GM18517 (cell line): ENCODE measurements around the gene R3HDM2.
"Not testable (repeated sequence)": the region's sequence is repeated elsewhere in the genome, so short reads cannot be mapped to it uniquely, and the experiment has no call there.

Experiments used
- ATAC-seq: cut with Tn5 transposase; IDR thresholded peaks from one replicate; pipeline ENCODE4 v1.9.1; 2021; ENCODE audit warnings: mild to moderate bottlenecking, moderate library complexity; ENCODE audit not compliant: unreplicated experiment

Gene R3HDM2

DNA sequence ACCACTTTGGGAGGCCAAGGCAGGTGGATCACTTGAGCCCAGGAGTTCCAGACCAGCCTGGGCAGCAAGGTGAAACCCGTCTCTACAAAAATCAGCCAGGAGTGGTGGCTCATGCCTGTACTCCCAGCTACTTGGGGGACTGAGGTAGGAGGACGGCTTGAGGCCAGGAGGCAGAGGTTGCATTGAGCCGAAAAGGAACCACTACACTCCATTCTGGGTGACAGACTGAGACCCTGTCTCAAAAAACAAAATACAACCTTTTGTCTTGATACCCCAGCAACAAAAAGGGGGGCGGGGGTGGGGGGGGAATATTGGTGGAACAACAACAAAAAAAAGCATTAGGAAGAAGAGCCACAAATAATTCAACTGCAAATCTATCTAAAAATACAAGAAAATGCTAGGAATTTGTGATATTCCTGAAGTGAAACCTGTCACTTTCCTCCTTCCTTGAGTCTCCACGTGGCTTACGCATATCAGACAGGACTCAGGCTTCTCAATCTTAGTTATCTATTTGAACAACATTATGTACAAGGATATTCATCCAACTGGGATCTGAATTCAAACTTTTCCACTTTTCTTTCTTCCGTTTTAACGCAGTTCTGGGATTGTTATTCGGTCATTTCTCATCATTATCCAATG is 1.3 kb downstream of the R3HDM2 start:
- ATAC-seq = no peak

DNA sequence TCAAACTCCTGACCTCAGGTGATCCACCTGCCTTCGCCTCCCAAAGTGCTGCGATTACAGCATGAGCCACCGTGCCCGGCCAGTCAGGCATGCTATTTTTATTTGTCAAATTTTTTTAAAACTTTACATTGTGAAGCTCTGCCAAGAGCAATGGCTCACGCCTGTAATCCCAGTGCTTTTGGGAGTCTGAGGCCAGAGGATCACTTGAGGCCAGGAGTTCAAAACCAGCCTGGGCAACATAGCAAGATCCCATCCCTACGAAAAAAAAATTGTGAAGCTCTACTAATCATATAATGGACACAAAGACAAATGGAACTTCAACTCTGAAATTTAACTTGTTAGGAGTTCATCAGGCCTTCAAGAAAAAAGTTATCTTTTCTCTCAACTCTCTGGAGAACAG is 1.9 kb downstream of the R3HDM2 start:
- ATAC-seq = no peak

DNA sequence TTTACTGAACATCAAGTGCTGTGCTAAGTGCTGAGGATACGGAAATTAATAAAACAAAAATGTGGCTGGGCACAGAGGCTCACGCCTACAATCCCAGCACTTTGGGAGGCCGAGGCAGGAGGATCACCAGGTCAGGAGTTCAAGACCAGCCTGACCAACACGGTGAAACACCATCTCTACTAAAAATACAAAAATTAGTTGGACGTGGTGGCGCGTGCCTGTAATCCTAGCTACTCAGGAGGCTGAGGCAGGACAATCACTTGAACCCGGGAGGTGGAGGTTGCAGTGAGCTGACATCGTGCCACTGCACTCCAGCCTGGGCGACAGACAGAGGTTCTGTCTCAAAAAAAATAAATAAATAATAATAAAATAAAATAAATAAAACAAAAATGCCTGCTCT is 3.9 kb downstream of the R3HDM2 start:
- ATAC-seq = not testable (repeated sequence)

DNA sequence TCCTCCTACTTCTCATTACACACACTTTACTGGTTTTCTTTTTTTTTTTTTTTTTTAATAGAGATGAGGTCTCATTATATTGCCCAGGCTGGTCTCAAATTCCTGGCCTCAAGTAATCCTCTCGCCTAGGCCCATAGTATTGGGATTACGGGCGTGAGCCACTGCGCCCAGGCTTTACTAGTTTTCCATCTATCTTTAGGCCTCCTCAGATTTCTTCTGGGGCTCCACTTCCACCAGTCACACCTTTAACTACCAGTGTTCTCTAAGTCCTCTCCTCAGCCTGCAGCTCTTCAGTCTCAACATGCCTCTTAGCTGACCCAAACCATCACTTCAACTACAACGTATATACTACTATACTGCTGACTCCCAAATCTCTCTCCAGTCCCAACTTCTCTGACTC is 10.4 kb downstream of the R3HDM2 start:
- ATAC-seq = no peak

DNA sequence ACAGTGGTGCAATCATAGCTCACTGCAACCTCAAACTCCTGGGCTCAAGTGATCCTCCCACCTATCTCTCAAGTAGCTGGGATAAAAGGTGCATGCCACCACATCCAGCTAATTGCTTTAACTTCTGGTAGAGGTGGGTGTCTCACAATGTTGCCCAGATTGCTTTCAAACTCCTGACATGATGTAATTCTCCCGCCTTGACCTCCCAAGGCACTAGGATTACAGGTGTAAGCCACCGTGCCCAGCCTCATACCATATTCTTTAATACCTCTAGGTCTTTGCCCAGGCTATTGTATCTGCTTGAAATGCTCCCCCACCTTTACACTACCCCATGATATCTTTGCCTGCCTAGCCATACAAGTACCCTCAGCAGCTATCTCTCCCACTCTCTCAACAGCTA is 11.3 kb downstream of the R3HDM2 start:
- no peak for ATAC-seq

DNA sequence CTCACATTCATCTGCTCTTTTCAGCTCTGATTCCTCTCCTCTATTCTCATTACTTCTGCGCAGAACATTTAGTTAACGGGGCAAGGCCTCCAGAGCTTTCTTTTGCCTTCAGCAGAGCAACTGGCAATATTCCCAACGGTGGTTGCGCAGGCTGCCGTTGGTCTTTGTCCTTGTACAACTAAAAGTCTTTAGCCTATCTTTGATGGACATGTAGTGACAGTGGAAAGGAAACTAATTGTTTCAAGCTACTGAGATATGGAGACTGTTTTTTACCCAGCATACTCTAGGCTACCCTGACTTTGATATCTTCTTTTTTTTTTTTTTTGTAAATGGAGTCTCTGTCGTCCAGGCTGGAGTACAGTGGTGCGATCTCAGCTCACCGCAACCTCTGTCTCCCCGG is 12.6 kb downstream of the R3HDM2 start:
- no peak for ATAC-seq

DNA sequence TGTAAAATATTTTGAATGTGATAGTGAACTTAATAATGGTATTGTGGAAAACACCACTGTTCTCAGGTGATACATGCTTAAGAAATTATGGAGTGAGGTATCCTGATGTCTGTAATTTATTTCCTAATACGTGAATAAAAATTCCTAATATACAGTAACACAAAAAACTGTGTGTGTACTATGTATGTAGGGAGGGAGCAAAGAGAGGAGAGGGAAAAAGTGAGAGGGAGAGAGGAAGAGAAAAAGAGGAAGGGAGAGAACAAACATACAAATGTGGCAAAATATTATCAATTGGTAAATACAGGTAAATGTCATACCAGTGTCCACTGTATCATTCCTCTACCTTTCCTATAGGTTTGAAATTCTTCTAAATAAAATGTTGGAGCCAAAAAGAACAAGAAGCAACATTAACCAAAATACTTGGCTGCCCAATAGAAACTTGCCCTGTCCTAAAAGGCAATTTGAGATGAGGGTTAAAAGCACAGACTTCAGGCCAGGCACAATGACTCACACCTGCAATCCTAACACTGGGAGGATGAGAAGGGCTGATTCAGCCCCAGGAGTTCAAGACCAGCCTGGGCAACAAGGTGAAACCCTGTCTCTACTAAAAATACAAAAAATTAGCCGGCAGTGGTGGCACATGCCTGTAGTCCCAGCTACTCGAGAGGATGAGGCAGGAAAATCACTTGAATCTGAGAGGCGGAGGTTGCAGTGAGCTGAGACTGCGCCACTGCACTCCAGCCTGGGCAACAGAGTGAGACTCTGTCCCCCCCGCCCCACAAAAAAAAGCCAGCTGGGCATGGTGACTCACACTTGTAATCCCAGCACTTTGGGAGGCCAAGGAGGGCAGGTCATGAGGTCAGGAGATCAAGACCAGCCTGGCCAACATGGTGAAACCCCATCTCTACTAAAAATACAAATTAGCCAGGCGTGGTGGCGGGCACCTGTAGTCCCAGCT is 14.5 kb downstream of the R3HDM2 start:
- ATAC-seq = no peak

DNA sequence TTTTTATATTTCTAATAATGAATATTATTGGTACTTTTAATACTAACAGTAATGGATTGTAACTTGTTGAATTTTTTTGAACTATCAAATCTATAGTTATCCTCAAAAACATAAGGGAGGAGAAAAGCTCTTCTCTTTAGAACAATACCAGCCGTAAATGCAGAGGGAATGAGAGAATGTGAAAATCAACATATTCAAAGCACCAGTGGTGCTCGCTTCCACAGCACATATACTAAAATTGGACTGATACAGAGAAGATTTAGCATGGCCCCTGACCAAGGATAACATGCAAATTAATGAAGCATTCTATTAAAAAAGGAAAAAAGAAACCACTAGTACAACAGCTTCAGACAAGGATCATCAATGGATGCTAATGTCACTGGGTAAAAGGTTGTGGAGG is 15.8 kb downstream of the R3HDM2 start:
- ATAC-seq = no peak

DNA sequence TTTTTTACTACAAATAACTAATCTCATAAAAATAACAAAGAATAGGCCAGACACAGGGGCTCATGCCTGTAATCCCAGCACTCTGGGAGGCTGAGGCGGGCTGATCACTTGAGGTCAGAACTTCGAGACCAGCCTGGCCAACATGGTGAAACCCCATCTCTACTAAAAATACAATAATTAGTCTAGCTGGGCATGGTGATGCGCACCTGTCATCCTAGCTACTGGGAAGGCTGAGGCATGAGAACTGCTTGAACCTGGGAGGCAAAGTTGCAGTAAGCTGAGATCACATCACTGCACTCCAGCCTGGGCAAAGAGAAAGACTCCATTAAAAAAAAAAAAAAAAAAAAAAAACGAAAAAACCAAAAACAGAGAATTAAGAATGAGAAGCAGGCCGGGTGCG is 16.7 kb downstream of the R3HDM2 start:
- not testable (repeated sequence) for ATAC-seq

DNA sequence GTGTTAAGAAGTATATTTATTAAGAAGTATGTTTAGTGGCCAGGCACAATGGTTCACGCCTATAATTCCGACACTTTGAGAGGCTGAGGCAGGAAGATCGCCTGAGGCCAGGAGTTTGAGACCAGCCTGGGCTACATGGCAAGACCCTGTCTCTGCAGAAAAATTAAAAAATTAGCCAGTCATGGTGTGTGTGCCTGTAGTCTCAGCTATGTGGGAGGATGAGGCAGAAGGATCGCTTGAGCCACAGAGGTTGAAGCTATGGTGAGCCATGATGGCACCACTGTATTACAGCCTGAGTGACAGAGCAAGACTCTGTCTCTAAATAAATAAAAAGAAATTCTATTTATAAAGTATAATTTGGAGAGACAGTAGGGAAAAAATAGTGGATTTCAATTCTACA is 20.3 kb downstream of the R3HDM2 start:
- ATAC-seq = no peak

DNA sequence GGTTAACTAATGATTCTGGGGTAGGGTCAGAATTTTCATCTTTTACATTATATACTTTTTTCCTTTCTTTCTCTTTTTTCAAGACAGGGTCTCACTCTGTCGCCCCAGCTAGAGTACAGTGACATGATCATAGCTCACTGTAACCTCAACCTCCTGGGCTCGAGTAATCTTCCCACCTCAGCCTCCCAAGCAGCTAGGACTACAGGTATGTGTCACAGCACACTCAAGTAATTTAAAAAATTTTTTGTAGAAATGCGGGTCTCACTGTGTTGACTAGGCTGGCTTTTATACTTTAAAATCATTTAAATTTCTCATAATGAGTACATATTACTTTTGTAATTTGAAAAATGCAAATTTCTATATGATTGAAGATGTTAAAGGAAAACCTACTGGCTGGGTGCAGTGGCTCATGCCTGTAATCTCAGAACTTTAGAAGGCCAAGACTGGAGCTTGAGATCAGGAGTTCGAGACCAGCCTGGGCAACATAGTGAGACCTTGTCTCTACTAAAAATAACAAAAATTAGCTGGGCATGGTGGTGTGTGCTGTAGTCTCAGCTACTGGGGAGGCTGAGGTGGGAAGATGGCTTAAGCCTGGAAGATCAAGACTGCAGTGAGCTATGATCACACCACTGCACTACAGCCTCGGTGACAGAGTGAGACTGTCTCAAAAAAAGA is 25.7 kb downstream of the R3HDM2 start:
- no peak for ATAC-seq

DNA sequence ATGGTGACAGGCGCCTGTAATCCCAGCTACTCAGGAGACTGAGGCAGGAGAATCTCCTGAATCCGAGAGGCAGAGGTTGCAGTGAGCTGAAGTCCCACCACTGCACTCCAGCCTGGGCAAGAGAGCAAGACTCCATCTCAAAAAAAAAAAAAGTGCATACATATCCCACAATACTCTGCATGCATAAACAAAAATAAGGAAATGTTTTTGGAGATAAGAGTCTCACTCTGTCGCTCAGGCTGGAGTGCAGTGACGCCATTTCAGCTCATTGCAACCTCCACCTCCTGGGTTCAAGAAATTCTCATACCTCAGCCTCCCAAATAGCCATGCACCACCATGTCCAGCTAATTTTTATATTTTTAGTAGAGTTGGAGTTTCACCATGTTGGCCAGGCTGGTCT is 28.7 kb downstream of the R3HDM2 start:
- not testable (repeated sequence) for ATAC-seq

DNA sequence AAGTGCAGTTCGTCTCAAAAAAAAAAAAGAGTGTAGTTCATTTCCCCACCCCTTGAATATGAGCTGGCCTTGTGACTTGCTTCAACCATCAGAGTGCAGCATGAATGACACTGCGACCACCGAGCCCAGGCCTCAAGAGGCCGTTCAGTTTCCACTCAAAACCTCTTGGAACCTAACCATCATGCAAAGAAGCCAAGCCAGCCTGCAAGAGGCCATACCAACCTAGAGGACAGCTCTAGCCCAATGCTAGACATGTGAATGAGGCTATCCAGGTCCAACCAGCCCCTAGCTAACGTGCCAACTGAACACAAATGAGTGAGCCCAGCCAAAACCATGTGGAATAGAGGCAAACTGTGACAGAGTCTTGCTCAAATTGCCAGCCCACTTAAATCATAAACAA is 29.7 kb downstream of the R3HDM2 start:
- ATAC-seq = no peak

DNA sequence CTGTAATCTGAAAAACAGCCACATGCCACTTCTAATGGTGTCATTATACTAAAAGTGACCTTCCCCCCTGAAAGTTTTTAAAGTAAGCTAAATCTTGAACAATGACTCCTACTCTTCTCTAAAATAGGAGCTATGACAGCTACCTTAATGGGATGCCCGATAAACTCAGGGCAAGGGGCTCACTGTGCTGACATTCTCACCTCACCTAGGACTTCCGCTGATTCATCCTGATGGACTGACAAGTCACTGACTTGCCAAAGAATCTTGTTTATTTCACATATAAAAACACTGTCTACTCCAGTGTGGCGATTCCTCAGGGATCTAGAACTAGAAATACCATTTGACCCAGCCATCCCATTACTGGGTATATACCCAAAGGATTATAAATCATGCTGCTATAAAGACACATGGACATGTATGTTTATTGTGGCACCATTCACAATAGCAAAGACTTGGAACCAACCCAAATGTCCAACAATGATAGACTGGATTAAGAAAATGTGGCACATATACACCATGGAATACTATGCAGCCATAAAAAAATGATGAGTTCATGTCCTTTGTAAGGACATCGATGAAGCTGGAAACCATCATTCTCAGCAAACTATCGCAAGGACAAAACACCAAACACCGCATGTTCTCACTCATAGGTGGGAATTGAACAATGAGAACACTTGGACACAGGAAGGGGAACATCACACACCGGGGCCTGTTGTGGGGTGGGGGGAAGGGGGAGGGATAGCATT is 31.0 kb downstream of the R3HDM2 start:
- not testable (repeated sequence) for ATAC-seq

DNA sequence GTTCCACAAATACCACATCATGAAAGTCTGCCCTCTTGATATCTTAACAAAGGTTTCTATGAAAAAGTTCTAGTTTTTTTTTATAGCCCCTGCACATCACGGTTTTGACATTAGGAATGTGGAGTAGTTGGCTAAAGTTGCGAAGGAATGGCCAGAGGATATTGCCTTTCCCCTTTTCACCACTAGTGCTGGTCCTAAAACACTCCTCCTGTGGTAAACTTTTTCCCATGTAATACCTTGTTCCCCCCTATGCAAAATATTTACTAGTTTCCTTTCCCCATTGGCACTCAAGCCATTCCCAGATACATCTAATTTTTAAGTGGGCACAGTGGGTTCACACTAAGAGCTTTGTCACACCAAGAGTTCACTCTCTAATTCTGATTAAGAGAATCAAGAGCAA is 33.4 kb downstream of the R3HDM2 start:
- no peak for ATAC-seq

DNA sequence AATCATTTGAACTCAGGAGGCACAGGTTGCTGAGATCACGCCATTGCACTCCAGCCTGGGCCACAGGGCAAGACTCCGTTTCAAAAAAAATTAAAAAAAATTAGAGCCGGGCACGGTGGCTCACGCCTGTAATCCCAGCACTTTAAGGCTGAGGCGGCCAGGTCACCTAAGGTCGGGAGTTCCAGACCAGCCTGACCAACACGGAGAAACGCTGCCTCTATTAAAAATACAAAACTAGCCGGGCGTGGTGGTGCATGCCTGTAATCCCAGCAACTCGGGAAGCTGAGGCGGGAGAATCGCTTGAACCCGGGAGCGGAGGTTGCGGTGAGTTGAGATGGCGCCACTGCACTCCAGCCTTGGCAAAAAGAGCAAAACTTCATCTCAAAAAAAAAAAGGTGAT is 35.7 kb downstream of the R3HDM2 start:
- no peak for ATAC-seq

DNA sequence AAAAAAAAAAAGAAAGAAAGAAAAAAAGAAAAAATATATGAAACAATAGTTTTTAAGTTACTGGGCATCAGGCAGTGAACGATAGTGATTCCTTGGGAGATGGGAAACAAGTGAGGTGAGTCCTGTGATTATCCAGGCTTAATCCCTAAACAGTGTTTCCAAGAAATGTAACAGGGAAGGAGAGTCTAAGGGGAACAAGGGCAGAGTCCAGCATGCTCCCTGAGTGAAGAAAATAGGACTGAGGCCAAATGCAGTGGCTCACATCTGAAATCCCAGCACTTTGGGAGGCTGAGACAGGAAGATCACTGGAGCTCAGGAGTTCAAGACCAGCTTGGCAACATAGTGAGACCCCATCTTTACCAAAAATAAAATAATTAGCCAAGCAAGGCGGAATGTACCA is 40.7 kb downstream of the R3HDM2 start:
- no peak for ATAC-seq

DNA sequence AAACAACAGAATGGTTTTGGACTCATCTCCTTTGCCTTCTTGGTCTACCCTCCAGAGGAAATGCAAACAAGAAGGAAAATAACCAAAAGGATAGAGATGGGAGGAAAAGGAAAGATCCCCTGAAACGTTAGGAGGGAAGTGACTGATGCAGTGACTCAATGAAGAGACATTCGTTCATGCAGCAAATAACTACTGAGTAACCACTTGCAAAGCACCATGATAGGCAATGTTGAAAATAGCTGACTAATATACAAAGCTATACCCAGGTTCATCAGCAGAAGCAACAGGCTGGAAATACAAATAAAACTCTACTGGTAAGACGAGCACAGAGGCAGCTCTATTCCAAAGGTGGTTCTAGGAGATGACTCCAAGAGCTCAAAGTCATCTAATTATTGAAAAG is 41.8 kb downstream of the R3HDM2 start:
- no peak for ATAC-seq

DNA sequence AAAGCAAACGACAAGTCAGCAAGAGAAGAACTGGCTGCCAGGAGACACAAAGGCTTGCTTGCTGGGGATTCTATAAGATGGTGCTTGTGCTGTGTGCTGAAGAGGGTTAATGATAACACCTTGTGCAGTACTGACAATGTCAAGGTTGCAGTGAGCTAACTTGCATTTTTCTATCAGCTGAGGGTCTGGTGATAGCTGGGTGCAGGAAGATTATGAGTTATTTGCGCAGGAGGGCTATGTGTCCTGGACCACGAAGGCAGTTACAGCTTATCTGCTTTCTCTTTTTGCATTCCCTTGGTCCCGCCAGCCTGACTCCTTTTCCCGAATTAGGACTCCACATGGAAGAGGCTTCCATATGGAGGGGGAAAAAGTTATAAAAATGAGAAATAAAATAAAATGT is 42.4 kb downstream of the R3HDM2 start:
- ATAC-seq = no peak

DNA sequence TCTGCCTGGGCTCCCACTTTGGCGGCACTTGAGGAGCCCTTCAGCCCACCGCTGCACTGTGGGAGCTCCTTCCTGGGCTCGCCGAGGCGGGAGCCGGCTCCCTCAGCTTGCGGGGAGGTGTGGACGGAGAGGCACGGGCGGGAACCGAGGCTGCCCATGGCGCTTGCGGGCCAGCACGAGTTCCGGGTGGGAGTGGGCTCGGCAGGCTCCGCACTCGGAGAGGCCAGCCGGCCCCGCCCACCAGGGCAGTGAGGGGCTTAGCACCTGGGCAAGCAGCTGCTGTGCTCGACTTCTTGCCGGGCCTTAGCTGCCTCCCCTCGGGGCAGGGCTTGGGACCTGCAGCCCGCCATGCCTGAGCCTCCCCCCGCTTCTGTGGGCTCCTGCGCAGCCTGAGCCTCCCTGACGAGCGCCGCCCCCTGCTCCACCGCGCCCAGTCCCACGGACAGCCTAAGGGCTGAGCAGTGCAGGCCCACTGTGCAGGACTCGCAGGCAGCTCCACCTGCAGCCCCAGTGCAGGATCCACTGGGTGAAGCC is 44.6 kb downstream of the R3HDM2 start:
- ATAC-seq = no peak

DNA sequence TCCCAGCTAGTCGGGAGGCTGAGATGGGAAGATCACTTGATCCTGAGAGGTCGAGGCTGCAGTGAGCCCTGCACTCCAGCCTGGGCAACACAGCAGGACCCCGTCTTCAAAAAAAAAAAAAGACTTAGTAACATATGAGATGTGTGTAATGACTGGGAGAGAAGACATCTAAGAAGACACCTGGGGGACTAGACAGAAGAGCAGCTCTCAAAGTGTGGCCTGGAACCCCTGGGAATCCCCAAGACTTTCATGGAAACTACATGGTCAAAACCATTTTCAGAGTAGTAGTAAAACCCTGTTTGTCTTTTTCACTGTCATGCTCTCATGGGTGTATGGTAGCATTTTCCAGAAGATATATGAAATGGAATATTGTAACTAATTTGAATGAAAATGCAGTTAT is 45.3 kb downstream of the R3HDM2 start:
- no peak for ATAC-seq
